ENCODE measurements around the gene PSAPL1. TPM values are rescaled to one million over a fixed set of nuclear protein-coding genes. Genes with fewer than 3 reads are reported as not detected.
A peak's percentile ranks its signal among the peaks of the same experiment; 100 is the strongest.

Gene PSAPL1
- total RNA-seq, 3 donors from 2014 or later: 0.15 TPM; not detected in 2

DNA sequence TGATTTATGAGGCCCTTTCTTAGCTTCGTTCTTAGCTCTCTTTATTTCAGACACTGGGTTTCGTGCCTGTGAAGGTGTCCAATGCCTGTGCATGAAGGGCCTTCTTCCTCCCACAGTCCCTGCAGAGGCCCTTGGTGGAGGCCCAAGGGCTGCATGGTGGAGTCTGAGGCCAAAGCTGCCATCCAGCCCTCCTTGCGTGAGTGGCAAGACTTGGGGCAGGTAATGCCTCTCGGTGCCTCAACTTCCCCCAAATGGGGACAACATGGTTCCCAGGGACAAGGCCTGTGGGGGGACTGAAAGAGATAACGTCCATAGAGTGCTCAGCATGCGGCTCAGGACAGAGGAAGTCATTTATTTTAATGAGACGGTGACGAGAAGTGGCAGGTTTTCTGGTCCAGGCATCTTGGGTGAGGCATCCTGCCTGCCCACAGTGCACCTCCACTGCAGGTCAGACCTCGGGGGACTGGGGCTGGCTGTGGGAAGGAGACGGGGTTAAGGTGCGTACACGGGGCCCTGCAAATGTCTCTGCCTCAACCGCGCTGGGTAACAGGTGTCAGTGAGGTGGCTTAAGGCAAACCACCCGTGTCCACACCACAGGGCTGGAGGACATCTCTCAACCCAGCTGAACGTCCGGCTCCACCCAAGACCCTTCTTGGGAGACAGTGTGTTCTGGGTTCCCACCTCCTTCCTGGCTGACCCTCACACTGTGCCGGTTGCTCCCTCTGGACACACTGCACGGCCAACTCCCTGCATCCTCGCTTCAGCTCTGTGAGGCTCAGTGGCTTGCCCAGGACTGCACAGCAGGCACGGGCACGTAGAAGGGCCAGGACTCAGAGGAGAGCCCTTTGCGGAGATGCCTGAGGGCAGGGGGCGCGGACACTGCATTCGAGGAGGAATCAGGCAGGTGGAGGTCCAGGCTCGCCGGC is 50.5 kb downstream of the PSAPL1 start:
- H3K36me3 ChIP-seq: no peaks in the 10 kb centered on the region
- no peaks in the 10 kb centered on the region for H3K4me1 ChIP-seq
- H3K4me3 ChIP-seq: no peak overlapping the region
- no peak overlapping the region for H3K27ac ChIP-seq
- no peaks in the 10 kb centered on the region for H3K9me3 ChIP-seq
- intact Hi-C loops (cut with DNase I; ENCODE audit: low total_unique reads): no loop called here
- TF ChIP-seq POLR2AphosphoS5 (IDR thresholded peaks at IDR 0.05): no peak
- TF ChIP-seq, protein P1, sequence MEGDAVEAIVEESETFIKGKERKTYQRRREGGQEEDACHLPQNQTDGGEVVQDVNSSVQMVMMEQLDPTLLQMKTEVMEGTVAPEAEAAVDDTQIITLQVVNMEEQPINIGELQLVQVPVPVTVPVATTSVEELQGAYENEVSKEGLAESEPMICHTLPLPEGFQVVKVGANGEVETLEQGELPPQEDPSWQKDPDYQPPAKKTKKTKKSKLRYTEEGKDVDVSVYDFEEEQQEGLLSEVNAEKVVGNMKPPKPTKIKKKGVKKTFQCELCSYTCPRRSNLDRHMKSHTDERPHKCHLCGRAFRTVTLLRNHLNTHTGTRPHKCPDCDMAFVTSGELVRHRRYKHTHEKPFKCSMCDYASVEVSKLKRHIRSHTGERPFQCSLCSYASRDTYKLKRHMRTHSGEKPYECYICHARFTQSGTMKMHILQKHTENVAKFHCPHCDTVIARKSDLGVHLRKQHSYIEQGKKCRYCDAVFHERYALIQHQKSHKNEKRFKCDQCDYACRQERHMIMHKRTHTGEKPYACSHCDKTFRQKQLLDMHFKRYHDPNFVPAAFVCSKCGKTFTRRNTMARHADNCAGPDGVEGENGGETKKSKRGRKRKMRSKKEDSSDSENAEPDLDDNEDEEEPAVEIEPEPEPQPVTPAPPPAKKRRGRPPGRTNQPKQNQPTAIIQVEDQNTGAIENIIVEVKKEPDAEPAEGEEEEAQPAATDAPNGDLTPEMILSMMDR (IDR thresholded peaks at IDR 0.05): no peak
- no peak for TF ChIP-seq POLR2A (IDR thresholded peaks at IDR 0.05)
- peak; percentile 14 to 16 for DNase-seq (ENCODE audit: low spot score in 2 of 2)
- peaks cover 0 to 6% of the 10 kb centered on the region in 2 donors for H3K27me3 ChIP-seq

DNA sequence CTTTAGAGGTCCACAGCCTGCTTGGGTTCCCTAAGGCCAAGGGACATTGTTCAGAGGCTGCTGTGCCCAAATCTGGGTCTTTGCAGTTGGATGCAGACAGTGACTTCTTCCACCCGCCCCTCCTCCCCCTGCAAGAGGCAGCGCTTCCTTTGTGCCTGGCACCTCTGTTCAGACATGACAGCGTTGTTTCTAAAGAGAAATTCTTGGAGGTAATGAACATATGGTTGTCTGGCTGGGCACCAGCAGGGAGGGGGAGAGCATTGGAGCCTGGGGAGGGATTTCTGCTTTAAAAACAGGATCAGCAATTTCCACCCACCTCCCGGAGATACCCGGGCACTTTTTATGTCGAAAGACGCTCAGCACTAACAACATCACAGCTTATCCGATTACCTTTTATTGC is 51.5 kb downstream of the PSAPL1 start:
- H3K27me3 ChIP-seq: peaks cover 0 to 6% of the 10 kb centered on the region in 2 donors
- TF ChIP-seq POLR2AphosphoS5 (IDR thresholded peaks at IDR 0.05): no peak
- TF ChIP-seq POLR2A (IDR thresholded peaks at IDR 0.05): no peak
- TF ChIP-seq, protein P1 (IDR thresholded peaks at IDR 0.05): no peak
- H3K4me3 ChIP-seq: no peak overlapping the region
- no peak for DNase-seq (ENCODE audit: low spot score in 2 of 2)
- H3K4me1 ChIP-seq: no peaks in the 10 kb centered on the region
- H3K36me3 ChIP-seq: no peaks in the 10 kb centered on the region
- intact Hi-C loops (cut with DNase I; ENCODE audit: low total_unique reads): no loop called here
- no peak overlapping the region for H3K27ac ChIP-seq
- H3K9me3 ChIP-seq: no peaks in the 10 kb centered on the region

DNA sequence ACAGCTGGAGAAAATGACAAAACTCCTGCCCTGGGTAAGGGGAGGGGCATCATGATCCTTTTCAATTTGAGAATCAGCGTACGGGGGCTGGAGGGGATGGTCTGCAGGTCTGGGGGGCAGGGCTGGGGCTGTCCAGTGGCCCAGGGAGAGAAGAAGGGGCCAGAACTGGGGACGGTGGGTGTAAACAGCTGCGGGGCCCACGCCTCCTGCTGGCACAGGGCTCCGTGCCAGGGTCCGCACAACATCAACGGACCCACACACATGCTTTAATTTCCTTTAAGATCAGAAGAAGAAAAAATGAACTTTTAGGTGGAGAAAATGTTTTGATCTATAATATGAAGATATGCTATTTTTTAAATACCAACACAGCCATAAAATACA is 52.1 kb downstream of the PSAPL1 start:
- no peaks in the 10 kb centered on the region for H3K4me1 ChIP-seq
- H3K36me3 ChIP-seq: no peaks in the 10 kb centered on the region
- TF ChIP-seq POLR2AphosphoS5 (IDR thresholded peaks at IDR 0.05) (no peak), POLR2A (IDR thresholded peaks at IDR 0.05) (no peak)
- TF ChIP-seq, protein P1 (IDR thresholded peaks at IDR 0.05): no peak
- intact Hi-C loops (cut with DNase I; ENCODE audit: low total_unique reads): no loop called here
- H3K27me3 ChIP-seq: peaks cover 0 to 6% of the 10 kb centered on the region in 2 donors
- no peak overlapping the region for H3K4me3 ChIP-seq
- no peaks in the 10 kb centered on the region for H3K9me3 ChIP-seq
- H3K27ac ChIP-seq: no peak overlapping the region
- peak in 1 of 2 donors; percentile 20 for DNase-seq (ENCODE audit: low spot score in 2 of 2)

DNA sequence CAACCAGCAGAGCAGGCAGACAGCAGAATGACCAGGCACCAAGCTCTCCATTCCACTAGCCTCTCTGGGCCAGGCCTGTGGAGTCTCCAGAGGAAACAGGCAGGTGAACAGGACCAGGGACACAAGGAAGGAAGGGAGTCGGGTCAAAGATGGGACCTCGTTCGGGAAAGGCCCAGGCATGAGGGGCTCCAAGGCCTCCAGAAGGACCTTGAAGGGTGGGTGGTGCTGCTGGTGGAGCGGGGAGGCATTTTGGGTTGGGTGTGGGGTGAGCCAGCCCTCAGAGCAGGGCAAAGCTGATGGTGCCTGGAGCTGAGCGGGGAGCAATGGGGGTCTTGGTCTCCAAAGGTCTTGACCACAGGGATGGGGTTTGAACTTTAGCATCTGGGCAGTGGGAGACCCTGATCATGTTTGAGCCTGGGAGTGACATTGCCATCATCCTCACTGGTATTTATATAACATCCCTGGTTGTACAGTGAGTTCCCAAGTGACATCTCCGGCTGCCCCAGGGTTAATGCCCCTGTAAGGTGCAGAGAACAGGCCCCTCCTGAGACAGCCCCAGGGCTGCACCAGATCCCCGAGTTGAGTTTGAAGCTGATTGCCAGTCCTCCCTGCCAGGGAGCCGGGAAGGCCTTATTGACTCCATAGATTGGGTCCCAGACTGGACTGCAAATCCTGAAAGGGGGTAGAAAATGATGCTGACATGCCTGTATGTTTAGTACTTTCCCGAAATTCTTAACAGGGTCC is 52.7 kb downstream of the PSAPL1 start:
- TF ChIP-seq POLR2AphosphoS5 (IDR thresholded peaks at IDR 0.05) (no peak), POLR2A (IDR thresholded peaks at IDR 0.05) (no peak)
- TF ChIP-seq, protein P1 (IDR thresholded peaks at IDR 0.05): no peak
- DNase-seq (ENCODE audit: low spot score in 2 of 2): peak in 1 of 2 donors; percentile 27
- intact Hi-C loops (cut with DNase I; ENCODE audit: low total_unique reads): no loop called here

More for the DNA sequence above, 52.7 kb downstream of the PSAPL1 start:
- Histone ChIP-seq H3K27me3 (peaks cover 0 to 6% of the 10 kb centered on the region in 2 donors), H3K4me3 (no peak overlapping the region), H3K4me1 (no peaks in the 10 kb centered on the region), H3K9me3 (no peaks in the 10 kb centered on the region), H3K27ac (no peak overlapping the region), H3K36me3 (no peaks in the 10 kb centered on the region)
